ENCODE measurements around the gene SDHA.
"Not testable (repeated sequence)": the region's sequence is repeated elsewhere in the genome, so short reads cannot be mapped to it uniquely, and the experiment has no call there.

- TF ChIP-seq, protein P1, sequence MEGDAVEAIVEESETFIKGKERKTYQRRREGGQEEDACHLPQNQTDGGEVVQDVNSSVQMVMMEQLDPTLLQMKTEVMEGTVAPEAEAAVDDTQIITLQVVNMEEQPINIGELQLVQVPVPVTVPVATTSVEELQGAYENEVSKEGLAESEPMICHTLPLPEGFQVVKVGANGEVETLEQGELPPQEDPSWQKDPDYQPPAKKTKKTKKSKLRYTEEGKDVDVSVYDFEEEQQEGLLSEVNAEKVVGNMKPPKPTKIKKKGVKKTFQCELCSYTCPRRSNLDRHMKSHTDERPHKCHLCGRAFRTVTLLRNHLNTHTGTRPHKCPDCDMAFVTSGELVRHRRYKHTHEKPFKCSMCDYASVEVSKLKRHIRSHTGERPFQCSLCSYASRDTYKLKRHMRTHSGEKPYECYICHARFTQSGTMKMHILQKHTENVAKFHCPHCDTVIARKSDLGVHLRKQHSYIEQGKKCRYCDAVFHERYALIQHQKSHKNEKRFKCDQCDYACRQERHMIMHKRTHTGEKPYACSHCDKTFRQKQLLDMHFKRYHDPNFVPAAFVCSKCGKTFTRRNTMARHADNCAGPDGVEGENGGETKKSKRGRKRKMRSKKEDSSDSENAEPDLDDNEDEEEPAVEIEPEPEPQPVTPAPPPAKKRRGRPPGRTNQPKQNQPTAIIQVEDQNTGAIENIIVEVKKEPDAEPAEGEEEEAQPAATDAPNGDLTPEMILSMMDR (IDR thresholded peaks at IDR 0.05) = not testable (repeated sequence)
- TF ChIP-seq ZFX (IDR thresholded peaks at IDR 0.05; ENCODE audit: borderline replicate concordance) = not testable (repeated sequence)
Observed at GRCh38 chr5:263275-263974, 45.3 kb downstream of the SDHA start.

Measured in 22Rv1 (cell line).